Calu3 (cell line): ENCODE results near the gene MYO1G. TPM values are rescaled to one million over a fixed set of nuclear protein-coding genes. Genes with fewer than 3 reads are reported as not detected.
"Not testable (repeated sequence)": the region's sequence is repeated elsewhere in the genome, so short reads cannot be mapped to it uniquely, and the experiment has no call there.

Source experiments
- BruUV-seq: library from RNA; stranded (reverse); fragments of 400-500 nt; replicated peaks from 2 replicates; lab custom pipeline; 2021; lab: Mats Ljungman, UMichigan
- CTCF ChIA-PET: fragments of 300-600 bp; sonication (Branson Sonifier 250); formaldehyde crosslinking; loops from one replicate; lab custom pipeline; 2022; ENCODE audit warnings: antibody characterized with exemption; lab: Charles Lee
- DNase-seq: peaks from one replicate; pipeline ENCODE4 v3.0.0; 2022
- H3K27ac Mint-ChIP-seq: one replicate; pipeline ENCODE4 v1.8.0; 2022; ENCODE audit warnings: mixed read lengths; ENCODE audit not compliant: unreplicated experiment
- H3K27me3 Mint-ChIP-seq: one replicate; pipeline ENCODE4 v1.8.0; 2022; ENCODE audit warnings: mixed read lengths; ENCODE audit not compliant: unreplicated experiment
- H3K36me3 Mint-ChIP-seq: one replicate; pipeline ENCODE4 v1.8.0; 2022; ENCODE audit warnings: mild to moderate bottlenecking, moderate library complexity, mixed read lengths; ENCODE audit not compliant: insufficient read depth, unreplicated experiment
- H3K4me1 Mint-ChIP-seq: one replicate; pipeline ENCODE4 v1.8.0; 2022; ENCODE audit warnings: mild to moderate bottlenecking, low read depth, mixed read lengths; ENCODE audit not compliant: unreplicated experiment
- H3K4me3 Mint-ChIP-seq: one replicate; pipeline ENCODE4 v1.8.0; 2022; ENCODE audit warnings: mild to moderate bottlenecking, low read depth, moderate library complexity, mixed read lengths; ENCODE audit not compliant: unreplicated experiment
- H3K9me3 Mint-ChIP-seq: one replicate; pipeline ENCODE4 v1.8.0; 2022; ENCODE audit warnings: low read depth, mixed read lengths; ENCODE audit not compliant: unreplicated experiment
- CTCF ChIP-seq: fragments of 200-600 bp; IDR thresholded peaks from one replicate; pipeline ENCODE4 v1.8.0; 2022; ENCODE audit warnings: antibody characterized with exemption; ENCODE audit not compliant: unreplicated experiment
- intact Hi-C: fragments of 100-400 bp; cut with micrococcal nuclease; formaldehyde crosslinking; loops from one replicate; pipeline ENCODE4 v1.10.0; 2022; ENCODE audit not compliant: unreplicated experiment
- total RNA-seq: library from RNA; stranded (reverse); gene quantifications from 2 replicates; pipeline ENCODE4 v1.2.3, GENCODE V29; 2022

The MYO1G gene
- total RNA-seq, 1 experiment from 2014 or later, result 0.33 TPM

GRCh38 chr7:45026984-45027773, 48.4 kb upstream of the MYO1G start:
- TF ChIP-seq CTCF, result no peak
- BruUV-seq, result no TSS peak
- CTCF ChIA-PET, result no interaction called here
- Mint-ChIP-seq H3K9me3 (no peaks in the 10 kb centered on the region), H3K27me3 (no peaks in the 10 kb centered on the region), H3K27ac (no peak overlapping the region), H3K36me3 (peaks cover 5% of the 10 kb centered on the region), H3K4me1 (no peaks in the 10 kb centered on the region), H3K4me3 (no peak overlapping the region)
- intact Hi-C loops, result no loop called here
- DNase-seq, result no peak

- intact Hi-C loops, result no loop called here
- no peaks in the 10 kb centered on the region for H3K27me3 Mint-ChIP-seq
- H3K4me1 Mint-ChIP-seq, result no peaks in the 10 kb centered on the region
- DNase-seq, result no peak
- CTCF ChIA-PET, result no interaction called here
- TF ChIP-seq CTCF, result no peak
- H3K4me3 Mint-ChIP-seq, result no peak overlapping the region
- no peak overlapping the region for H3K27ac Mint-ChIP-seq
- no TSS peak for BruUV-seq
- peaks cover 5% of the 10 kb centered on the region for H3K36me3 Mint-ChIP-seq
- H3K9me3 Mint-ChIP-seq, result no peaks in the 10 kb centered on the region
These were observed 47.2 kb upstream of the MYO1G start for GRCh38 chr7:45026013-45026412.

GRCh38 chr7:45025473-45025872, 46.7 kb upstream of the MYO1G start:
- H3K9me3 Mint-ChIP-seq, H3K36me3 Mint-ChIP-seq, intact Hi-C loops, H3K27me3 Mint-ChIP-seq, DNase-seq, BruUV-seq, H3K4me1 Mint-ChIP-seq, H3K27ac Mint-ChIP-seq, H3K4me3 Mint-ChIP-seq: not testable (repeated sequence)
- CTCF ChIA-PET, result interaction anchor here (0.6 kb wide), 1 partner anchor 111 kb away, joined by 3 read pairs; no protein-coding TSS in a partner anchor

GRCh38 chr7:45024126-45024744, 45.4 kb upstream of the MYO1G start:
- Mint-ChIP-seq H3K4me1 (no peaks in the 10 kb centered on the region), H3K36me3 (peaks cover 5% of the 10 kb centered on the region), H3K4me3 (no peak overlapping the region), H3K27ac (no peak overlapping the region), H3K9me3 (no peaks in the 10 kb centered on the region), H3K27me3 (no peaks in the 10 kb centered on the region)
- CTCF ChIA-PET, result interaction anchor here (0.6 to 0.9 kb wide), 2 partner anchors 25 to 436 kb away, joined by 3 to 5 read pairs; no protein-coding TSS in a partner anchor
- intact Hi-C loops, result no loop called here
- no peak for TF ChIP-seq CTCF
- BruUV-seq, result no TSS peak
- no peak for DNase-seq
